Sigmoid colon (tissue), 4 donors: ENCODE measurements around the gene FRAS1.

Experiments
- CTCF ChIP-seq, 4 experiments: fragments of 450-650 bp in 3 of 4; fragments of 200-600 bp in 1 of 4; IDR thresholded peaks; one replicate each; pipeline ENCODE4 v1.5.1; 2016 to 2019; ENCODE audit warnings: antibody characterized with exemption in 4 of 4, mild to moderate bottlenecking in 3 of 4, moderate library complexity in 2 of 4
- POLR2AphosphoS5 ChIP-seq, 4 donors: sonication (generic); formaldehyde crosslinking; IDR thresholded peaks; one replicate each; pipeline ENCODE4 v1.6.1; 2017; ENCODE audit warnings: antibody characterized with exemption in 4 of 4

DNA sequence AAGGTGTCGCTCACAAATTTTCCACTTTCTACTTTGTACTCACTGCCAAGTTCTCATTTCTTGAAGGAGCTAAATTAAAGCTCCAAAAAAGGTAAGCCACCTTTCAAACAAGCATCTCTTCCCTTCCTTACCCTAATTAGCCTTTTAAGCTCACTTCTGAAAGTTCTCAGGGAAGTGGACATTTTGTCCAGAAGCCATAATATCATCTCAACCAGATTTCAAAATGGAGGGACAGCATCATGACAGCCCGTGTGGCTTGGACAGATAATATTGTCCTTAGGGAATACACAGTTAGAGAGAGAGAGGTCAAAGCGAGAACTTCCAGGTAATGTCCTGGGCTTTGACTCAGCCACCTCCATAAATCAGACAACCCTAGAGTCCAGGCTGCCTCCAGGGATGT lies 400.6 kb downstream of the FRAS1 start:
- TF ChIP-seq POLR2AphosphoS5 (IDR thresholded peaks at IDR 0.05) (no peak), CTCF (IDR thresholded peaks at IDR 0.05) (no peak)
